HG03442 (cell line): ENCODE measurements around the gene SIPA1L3.
"Not testable (repeated sequence)": the region's sequence is repeated elsewhere in the genome, so short reads cannot be mapped to it uniquely, and the experiment has no call there.

Source experiments
- ATAC-seq: cut with Tn5 transposase; IDR thresholded peaks from one replicate; pipeline ENCODE4 v1.9.1; 2021; ENCODE audit warnings: mild to moderate bottlenecking, moderate library complexity; ENCODE audit not compliant: unreplicated experiment

The SIPA1L3 gene

DNA sequence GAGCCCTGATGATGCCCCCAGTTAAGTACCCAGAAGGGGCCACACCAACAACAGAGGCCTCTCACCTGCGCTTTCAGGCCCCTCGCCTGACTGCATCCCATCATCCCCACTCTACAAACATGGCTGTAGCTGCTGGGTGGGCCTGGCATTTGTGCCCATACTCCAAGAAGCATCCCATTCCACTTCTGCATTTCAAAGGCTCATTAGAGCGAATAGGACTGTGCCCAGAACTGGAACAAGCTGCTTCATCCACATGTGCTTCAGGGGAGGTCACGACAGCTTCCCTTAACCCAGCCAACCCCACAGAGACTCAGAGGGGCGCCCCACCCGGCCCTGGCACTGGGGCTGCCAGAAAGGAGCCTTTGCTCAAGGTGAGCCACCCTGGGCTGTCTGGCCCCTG is 156.9 kb downstream of the SIPA1L3 start:
- ATAC-seq: no peak

DNA sequence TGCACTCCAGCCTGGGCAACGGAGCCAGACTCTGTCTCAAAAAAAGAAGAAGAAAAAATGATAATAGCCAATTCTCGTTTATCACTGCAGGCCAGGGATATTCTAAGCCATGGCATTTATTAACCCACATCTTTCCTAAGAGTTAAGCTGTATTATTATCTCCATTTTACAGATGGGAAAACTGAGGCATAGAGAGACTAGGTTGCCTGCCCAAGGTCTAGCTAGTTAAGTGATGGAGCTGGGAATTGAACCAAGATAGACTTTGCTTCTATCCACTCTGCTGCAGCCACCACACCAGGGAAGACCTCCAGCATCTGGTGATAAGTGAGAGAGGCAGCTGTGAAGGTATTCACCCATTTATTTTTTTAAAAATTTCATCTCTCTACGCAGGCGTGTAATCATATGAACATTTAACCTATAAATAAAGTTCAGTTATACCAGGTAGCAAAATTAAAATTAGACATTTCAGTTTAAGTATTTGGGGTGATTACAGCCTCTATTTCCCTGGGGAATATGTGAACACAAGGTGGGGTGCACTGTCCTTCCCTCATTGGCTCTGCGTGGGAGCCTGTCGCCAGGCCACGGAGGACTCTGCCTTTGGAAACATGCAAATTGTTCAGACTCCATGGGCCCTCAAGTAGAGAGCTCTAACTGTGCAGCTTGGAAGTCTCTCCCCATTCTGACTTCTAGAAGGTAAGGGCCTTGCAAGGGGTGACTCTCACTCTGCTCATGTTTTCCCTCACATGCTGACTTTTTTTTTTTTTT is 157.8 kb downstream of the SIPA1L3 start:
- ATAC-seq: no peak

DNA sequence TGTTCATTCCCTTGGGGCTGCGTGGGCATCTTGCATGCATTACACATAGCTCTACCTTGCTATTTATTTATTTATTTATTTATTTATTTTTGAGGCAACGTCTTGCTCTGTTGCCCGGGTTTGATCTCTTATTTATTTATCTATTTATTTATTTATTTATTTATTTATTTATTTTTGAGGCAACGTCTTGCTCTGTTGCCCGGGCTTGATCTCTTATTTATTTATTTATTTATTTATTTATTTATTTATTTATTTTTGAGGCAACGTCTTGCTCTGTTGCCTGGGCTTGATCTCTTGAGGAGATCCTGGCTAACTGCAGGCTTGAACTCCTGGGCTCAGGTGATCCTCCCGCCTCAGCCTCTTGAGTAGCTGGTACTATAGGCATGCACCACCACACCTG is 158.8 kb downstream of the SIPA1L3 start:
- ATAC-seq: not testable (repeated sequence)

DNA sequence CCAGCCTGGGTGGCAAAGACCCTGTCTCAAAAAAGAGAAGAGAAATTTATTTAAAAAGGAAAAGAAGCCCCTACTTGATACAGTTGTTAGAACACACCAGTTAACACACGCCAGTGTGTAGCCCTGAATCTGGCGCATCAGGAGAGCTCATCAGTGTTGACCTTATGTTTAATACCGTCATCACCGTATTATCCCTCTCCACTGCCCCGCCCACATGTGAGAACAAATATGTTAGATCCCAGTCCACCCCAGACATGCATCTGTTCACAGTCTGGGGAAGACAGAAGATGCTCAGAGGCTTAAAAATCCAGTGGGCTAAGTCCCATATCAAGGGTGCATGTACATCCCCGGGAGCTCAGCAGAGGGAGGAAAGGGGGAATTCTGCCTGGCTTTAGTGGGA is 161.8 kb downstream of the SIPA1L3 start:
- ATAC-seq: no peak

DNA sequence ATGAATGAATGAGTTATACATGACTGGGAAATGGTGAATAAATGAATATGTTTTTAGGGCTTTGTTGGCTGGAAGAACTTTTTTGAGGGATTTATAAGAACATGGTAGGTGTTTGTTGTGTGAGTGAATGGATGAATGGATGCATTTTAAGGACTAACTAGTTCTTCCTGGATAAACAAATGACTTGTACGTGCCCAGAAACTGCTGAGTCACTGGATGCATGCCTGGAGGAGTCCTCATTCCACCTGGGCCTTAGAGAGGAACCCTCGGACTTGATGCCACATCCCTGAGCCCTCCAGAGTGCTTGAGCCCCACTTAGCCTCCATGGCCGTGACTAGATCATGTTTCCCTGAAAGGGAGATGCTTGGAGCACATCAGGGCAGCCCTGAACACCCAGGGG is 163.6 kb downstream of the SIPA1L3 start:
- no peak for ATAC-seq

DNA sequence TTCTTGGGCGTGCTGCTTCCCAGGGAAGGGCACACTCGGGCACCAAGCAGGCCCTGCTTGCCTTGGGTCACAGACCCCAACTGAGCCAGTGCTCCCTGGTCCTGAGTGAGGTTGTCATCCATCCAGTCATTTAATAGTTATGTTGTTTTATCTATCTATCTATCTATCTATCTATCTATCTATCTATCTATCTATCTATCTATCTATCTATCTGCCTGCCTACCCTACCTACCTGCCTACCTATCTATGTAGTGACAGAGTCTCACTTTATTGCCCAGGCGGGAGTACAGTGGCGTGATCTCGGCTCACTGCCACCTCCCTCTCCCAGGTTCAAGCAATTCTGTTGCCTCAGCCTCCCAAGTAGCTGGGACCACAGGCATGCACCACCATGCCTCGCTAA is 164.0 kb downstream of the SIPA1L3 start:
- ATAC-seq: not testable (repeated sequence)

DNA sequence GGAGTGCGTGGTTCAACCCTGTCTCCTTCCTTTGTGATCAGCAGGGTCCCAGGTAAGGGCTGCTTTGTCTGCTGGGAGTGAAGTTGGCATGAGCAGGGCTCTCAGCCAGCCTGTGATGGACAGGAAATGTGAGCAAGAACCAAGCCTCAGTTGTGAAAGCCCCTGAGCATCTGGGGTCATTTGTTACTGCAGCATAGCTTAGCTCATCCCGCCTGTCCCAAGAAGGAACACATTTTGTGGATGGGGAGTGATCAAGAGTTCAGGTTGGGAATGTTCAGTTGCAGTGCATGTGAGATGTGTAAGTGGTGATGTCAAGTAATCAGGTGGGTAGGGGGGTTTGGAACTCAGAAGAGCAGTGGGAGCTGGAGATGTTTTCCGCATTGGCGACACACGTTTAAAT is 164.6 kb downstream of the SIPA1L3 start:
- no peak for ATAC-seq

DNA sequence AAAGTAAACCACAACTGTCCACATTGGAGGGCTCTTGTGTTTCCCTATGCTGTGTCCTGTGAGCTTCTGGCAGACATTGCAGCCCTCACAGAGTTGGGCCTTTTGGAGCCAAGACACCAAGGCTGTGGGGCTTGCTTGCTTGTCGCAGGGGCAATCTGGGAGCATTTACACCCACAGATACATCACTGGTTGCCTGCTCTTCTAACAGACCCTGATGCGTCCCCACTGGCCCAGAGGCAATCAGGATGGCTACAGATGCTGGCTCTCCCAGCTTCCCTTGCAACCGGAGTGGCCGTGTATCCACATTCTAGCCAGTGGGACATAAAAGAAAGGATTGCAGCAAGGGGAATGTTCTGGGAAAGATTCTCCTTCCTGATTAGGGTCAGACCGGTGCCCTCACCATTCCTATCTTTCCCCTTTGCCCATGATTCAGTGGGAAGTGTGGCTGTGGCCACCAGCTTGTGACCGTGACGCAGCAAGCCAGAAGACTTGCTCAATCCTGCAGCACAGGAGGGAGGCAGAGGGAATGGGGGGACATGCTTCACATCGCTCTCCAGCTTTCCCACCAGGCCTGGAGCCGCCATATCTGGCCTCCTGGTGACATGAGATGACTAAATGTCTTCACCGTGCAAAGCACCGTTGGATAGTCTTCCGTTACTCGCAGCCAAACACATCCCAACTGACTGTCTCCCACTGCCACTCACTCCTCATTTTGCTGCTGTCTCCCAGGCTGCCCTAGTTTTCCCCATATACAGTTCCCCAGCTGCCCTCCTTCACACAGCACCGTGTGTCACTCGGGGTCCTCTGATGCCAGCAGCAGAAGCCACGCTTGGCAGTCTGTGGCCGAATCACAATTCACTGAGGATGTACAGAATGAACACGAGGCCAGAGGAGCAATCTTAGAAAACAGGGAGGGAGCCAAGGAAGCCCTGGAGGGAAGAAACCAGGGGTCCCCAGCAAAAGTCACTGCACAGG is 166.1 kb downstream of the SIPA1L3 start:
- ATAC-seq: no peak

DNA sequence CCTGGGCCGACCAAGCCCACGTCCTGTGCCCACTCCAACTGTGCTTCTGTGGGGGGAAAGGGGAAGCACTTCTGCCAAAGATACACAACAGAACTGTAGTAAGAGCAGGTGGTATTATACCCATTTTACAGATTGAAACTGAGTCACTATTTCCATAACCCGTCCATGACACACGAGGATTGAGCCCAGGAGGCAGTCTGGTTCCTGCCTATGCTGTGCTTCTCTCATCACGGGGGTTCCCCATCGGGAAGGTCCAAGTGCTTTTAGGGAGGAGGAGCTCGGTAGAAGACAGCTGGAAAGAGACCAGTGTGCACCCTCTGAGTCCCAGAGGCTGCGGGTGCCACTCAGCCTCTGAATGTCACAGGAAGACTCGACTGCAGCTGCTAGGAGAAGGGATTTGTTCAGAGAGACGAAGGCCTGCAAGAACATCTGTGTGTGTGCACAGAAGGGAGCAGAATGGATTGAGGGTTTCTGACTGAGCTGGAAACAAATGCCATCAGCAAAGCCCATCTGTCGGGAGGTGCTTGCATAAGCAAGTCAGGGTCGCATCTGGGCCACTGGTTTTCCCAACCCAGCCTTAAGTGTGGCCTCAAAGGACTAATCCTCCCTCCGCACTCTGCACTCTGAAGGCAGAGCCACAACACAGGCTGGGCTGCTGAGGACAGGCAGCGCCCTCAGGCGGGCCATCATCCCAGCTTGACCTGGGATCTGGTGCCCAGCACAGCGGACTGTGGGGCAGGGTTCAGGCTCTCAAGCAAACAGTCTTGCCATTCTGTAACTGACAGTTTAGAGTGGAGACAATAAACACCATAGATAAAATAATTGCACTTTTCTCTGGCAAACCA is 167.1 kb downstream of the SIPA1L3 start:
- no peak for ATAC-seq

DNA sequence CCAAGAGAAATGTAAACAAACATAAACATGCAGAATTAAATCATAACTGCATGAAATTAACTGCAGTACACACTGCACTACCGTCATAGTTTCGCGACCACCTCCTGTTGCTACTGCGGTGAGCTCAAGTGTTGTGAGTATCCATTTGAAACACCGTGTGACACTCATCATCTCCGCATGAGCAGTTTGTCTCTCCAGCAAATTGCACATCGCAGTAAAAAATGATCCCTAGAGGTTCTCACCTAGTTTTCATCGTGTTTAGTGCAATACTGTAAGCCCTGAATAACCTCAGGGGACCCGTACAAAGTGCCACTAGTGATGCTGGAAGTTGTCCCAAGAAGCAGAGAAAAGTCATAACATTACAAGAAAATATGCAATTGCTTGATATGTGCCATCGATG is 169.3 kb downstream of the SIPA1L3 start:
- ATAC-seq: no peak

DNA sequence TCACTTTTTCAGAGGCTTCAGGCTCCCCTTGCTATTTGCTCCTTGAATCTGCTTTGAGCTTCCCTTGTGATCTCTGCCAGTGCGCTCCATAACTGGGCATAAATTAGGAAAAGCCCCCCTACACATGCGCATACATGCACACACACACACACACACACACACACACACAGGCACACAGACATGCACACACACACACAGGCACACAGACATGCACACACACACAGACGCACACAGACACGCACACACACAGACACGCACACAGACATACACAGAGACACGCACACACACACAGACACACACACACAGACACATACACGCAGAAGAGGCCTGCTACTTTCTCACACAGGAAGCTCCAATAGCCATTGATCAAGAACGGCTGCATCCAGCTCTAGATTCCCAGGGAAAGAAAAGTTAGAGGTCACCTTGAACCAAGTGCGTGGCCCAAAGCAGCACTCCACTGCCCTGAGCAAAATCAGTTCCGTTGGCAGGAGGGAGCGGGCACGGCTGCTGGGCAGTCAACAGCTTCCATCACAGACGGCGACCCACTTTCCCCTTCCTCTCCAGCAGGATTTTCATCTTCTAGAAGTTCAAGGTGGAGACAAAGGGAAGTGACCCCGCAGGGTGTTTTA is 171.4 kb downstream of the SIPA1L3 start:
- no peak for ATAC-seq

DNA sequence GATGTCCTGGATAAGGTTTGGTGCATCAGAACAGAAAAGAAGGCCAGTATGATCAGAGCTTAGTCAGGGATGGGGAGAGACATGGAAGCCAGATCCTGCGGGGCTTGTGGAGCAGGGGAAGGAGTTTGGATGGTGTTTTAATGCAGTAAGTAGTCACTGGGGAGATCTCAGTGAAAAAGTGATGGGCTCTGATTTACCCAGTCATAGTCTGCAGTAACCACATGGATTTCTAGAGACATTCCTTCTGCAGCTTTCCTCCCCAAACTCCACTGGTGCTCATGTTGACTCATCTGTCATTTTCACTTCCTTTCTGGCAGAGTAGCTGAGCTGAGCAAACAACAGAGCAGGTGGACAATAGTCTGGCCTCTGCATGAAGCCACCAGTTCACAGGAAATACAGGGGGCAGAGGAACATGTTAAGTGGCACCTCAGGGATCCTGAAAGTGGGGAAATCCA is 172.9 kb downstream of the SIPA1L3 start:
- no peak for ATAC-seq

DNA sequence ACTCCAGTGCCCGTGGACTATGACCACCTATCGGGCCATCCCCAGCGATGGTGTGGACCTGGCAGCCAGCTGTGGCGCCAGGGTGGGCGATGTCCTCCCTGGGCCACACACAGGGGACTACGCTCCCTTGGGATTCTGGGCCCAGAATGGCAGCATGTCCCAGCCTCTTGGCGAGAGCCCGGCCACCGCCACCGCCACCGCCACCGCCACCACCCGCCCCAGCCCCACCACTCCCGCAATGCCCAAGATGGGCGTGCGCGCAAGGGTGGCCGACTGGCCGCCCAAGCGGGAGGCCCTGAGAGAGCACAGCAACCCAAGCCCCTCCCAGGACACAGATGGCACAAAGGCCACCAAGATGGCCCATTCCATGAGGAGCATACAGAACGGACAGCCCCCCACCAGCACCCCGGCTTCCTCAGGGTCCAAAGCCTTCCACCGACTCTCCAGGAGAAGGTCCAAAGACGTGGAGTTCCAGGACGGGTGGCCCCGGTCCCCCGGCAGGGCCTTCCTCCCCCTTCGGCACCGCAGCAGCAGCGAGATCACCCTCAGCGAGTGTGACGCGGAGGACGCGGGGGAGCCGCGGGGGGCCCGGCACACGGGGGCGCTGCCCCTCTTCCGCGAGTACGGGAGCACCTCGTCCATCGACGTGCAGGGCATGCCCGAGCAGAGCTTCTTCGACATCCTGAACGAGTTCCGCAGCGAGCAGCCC is 174.7 kb downstream of the SIPA1L3 start:
- ATAC-seq: no peak

DNA sequence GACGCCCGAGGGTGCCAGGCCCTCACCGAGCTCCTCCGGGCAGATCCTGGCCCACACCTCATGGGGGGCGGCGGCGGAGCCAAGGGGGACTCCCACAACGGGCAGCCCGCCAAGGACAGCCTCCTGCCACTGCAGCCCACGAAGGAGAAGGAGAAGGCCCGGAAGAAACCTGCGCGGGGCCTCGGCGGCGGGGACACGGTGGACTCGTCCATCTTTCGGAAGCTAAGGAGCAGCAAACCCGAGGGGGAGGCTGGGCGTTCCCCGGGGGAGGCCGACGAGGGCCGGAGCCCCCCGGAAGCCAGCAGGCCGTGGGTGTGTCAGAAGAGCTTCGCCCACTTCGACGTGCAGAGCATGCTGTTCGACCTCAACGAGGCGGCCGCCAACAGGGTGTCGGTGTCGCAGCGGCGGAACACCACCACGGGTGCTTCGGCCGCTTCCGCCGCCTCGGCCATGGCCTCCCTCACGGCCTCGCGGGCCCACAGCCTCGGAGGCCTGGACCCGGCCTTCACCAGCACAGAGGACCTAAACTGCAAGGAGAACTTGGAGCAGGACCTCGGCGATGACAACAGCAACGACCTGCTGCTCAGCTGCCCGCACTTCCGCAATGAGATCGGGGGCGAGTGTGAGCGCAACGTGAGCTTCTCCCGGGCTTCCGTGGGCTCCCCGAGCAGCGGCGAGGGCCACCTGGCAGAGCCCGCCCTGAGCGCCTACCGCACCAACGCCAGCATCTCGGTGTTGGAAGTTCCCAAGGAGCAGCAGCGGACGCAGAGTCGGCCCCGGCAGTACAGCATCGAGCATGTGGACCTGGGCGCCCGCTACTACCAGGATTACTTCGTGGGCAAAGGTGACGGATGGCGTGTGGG is 175.5 kb downstream of the SIPA1L3 start:
- ATAC-seq: no peak

DNA sequence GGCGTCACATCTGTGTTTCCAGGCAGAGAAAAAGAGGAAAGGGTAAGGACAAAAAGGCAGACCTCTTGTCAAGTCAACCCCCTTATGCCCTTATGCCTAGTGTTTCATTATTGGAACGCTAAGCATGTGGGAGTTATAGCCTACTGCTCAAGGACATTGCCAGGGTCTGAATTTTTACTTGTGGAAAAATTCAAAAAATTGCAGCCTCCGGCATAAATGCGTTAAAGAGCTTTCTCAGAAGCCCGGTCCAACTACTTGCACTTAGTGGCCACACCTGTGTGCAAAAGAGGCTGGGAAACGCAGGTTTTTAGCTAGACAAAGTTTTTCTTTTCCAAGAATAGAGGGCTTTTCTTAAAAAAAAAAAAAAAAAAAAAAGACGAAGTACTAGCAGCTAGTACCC is 177.2 kb downstream of the SIPA1L3 start:
- ATAC-seq: no peak

DNA sequence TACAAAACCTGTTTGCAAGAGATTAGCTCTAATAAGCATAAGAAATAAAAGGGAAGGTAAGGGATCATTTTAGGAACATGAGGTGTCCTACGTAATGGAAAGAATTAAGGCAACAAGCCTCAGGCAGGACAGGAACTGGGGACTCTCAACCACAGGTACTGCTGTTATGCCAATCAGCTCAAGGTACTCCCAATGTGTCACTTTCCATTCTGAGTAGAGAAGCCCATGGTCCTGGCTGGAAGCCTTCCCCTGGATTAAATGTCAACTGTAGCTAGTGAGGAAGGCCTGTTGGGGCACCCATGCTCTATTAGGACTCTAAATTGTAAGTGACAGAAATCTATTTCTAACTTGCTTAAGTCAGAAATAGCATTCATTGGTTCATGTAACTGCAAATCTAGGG is 182.4 kb downstream of the SIPA1L3 start:
- no peak for ATAC-seq

DNA sequence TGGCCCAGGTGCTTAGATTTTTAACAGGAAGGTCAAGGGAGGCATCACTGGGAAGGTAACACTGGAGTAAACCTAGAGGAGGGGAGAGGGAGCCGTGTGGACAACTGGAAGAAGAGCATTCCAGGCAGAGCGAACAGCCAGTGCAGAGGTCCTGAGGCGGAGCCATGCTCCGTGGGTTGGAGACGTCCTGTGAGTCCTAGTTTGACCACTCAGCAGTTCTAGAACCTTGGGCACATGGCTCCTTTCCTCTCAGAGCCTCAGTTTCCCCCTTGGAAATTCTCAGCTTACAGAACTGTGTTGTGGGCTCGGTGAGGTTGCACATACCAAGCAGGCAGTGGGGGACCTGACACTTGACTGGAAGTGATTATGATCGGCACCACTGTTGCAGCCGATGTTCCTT is 186.1 kb downstream of the SIPA1L3 start:
- no peak for ATAC-seq

DNA sequence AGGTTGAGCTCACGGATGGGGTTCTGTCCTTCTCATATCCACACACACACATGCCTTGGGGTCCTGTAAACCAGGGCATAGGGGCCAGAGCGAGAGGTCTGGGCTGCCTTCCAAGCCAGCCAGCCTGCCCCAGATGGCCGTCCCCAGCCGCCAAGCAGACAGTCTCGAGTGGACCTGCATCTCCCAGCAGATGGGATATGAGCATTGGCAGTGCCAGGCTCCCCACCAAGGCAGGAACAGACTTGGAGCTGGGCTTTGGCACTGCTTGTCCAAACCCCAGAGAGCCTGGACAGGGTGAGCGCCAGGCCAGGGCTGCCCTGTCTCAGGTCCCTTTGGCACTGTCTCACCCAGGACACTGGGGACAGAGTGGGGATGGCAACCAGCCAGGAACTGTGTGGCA is 186.6 kb downstream of the SIPA1L3 start:
- no peak for ATAC-seq
